Measurements from ENCODE around the gene FRMPD2. TPM values are rescaled to one million over a fixed set of nuclear protein-coding genes. Genes with fewer than 3 reads are reported as not detected.

Gene FRMPD2
- polyA plus RNA-seq, 3 donors, result 0.60 to 5.6 (median 0.79) TPM

Other genes starting within 250 kb of the FRMPD2 start
- 10 to 100 TPM; 64.1 to 77.2 (median 77.2) TPM for gene MAPK8, start 32.0 kb upstream of the FRMPD2 start, polyA plus RNA-seq (ENCODE audit: insufficient read length in 3 of 3)

All from renal cortex interstitium (tissue), 3 donors.